GM18511 (cell line): Measurements from ENCODE around the gene GULP1.

Experiments
- ATAC-seq: cut with Tn5 transposase; IDR thresholded peaks from one replicate; pipeline ENCODE4 v1.9.1; 2021; ENCODE audit warnings: mild to moderate bottlenecking, moderate library complexity; ENCODE audit not compliant: unreplicated experiment

Gene GULP1

GRCh38 chr2:188322569-188323551, 31.2 kb downstream of the GULP1 start:
- ATAC-seq = no peak

- ATAC-seq = no peak
Observed at GRCh38 chr2:188324067-188324466, 32.4 kb downstream of the GULP1 start.

- no peak for ATAC-seq
Observed at GRCh38 chr2:188326290-188326668, 34.6 kb downstream of the GULP1 start.

GRCh38 chr2:188326669-188327301, 35.1 kb downstream of the GULP1 start:
- ATAC-seq = no peak

GRCh38 chr2:188327518-188328213, 36.0 kb downstream of the GULP1 start:
- no peak for ATAC-seq

- ATAC-seq = no peak
Observed at GRCh38 chr2:188328419-188328818, 36.7 kb downstream of the GULP1 start.

- ATAC-seq = no peak
Observed at GRCh38 chr2:188330316-188331053, 38.8 kb downstream of the GULP1 start.

- ATAC-seq = no peak
Observed at GRCh38 chr2:188332619-188333018, 40.9 kb downstream of the GULP1 start.

- no peak for ATAC-seq
Observed at GRCh38 chr2:188333751-188334524, 42.3 kb downstream of the GULP1 start.

GRCh38 chr2:188338463-188338862, 46.8 kb downstream of the GULP1 start:
- no peak for ATAC-seq

GRCh38 chr2:188340257-188340656, 48.6 kb downstream of the GULP1 start:
- no peak for ATAC-seq

GRCh38 chr2:188345020-188345419, 53.3 kb downstream of the GULP1 start:
- no peak for ATAC-seq

GRCh38 chr2:188345426-188345825, 53.8 kb downstream of the GULP1 start:
- no peak for ATAC-seq

- no peak for ATAC-seq
Observed at GRCh38 chr2:188345831-188346458, 54.3 kb downstream of the GULP1 start.

GRCh38 chr2:188349019-188349418, 57.3 kb downstream of the GULP1 start:
- no peak for ATAC-seq

- ATAC-seq = no peak
Observed at GRCh38 chr2:188353282-188353681, 61.6 kb downstream of the GULP1 start.

GRCh38 chr2:188360485-188361263, 69.0 kb downstream of the GULP1 start:
- no peak for ATAC-seq

GRCh38 chr2:188364033-188364630, 72.5 kb downstream of the GULP1 start:
- no peak for ATAC-seq
